ENCODE measurements around the gene TSHZ1.

DNA sequence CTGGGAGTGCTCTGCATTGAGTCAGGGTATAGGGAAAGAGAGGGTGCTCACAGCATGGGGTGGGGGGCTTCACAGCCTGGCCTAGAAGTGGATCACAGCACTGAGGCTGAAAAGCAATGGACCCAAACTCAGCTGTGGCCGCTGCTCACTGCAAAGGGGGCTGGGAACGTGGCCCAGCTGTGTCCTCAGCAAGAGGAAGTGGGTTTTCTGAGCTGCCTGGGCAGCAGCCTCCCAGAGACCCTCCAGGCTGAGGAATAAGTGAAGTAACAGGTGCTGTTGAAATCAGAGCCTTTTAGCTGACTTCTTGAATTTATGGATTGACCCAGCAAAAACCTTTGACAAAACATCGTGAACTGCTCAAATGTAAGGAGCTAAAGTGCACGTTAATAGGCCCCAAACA, 36.9 kb upstream of the TSHZ1 start:
- TF ChIP-seq EZH2phosphoT487 (conservative IDR thresholded peaks at IDR 0.05; ENCODE audit: low read length) = no peak
- TF ChIP-seq, protein P1, sequence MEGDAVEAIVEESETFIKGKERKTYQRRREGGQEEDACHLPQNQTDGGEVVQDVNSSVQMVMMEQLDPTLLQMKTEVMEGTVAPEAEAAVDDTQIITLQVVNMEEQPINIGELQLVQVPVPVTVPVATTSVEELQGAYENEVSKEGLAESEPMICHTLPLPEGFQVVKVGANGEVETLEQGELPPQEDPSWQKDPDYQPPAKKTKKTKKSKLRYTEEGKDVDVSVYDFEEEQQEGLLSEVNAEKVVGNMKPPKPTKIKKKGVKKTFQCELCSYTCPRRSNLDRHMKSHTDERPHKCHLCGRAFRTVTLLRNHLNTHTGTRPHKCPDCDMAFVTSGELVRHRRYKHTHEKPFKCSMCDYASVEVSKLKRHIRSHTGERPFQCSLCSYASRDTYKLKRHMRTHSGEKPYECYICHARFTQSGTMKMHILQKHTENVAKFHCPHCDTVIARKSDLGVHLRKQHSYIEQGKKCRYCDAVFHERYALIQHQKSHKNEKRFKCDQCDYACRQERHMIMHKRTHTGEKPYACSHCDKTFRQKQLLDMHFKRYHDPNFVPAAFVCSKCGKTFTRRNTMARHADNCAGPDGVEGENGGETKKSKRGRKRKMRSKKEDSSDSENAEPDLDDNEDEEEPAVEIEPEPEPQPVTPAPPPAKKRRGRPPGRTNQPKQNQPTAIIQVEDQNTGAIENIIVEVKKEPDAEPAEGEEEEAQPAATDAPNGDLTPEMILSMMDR (IDR thresholded peaks at IDR 0.05; ENCODE audit: insufficient read depth, low read length, poor library complexity, severe bottlenecking) = no peak

All from SU-DHL-6 (cell line).